Measurements from ENCODE around the gene PTPRK.

Gene PTPRK

GRCh38 chr6:128520436-128521281 lies at the start of gene PTPRK:
Gene PTPRK, minus strand, starts transcription at chr6:128520599. Its CDS starts 241 bp downstream, at chr6:128520358.
- no peak for DNase-seq (ENCODE audit: low spot score)

- DNase-seq (ENCODE audit: low spot score) = no peak
Measured at GRCh38 chr6:128567029-128567428, 46.6 kb upstream of the PTPRK start.

GRCh38 chr6:128560966-128561365 lies 40.6 kb upstream of the PTPRK start:
- DNase-seq (ENCODE audit: low spot score) = no peak

GRCh38 chr6:128558924-128559323 lies 38.5 kb upstream of the PTPRK start:
- DNase-seq (ENCODE audit: low spot score) = no peak

GRCh38 chr6:128558021-128558420 lies 37.6 kb upstream of the PTPRK start:
- DNase-seq (ENCODE audit: low spot score) = no peak

- no peak for DNase-seq (ENCODE audit: low spot score)
Measured at GRCh38 chr6:128557081-128557480, 36.7 kb upstream of the PTPRK start.

- no peak for DNase-seq (ENCODE audit: low spot score)
Measured at GRCh38 chr6:128554302-128554701, 33.9 kb upstream of the PTPRK start.

GRCh38 chr6:128541261-128541660 lies 20.9 kb upstream of the PTPRK start:
- DNase-seq (ENCODE audit: low spot score) = no peak

- no peak for DNase-seq (ENCODE audit: low spot score)
Measured at GRCh38 chr6:128538763-128539162, 18.4 kb upstream of the PTPRK start.

- no peak for DNase-seq (ENCODE audit: low spot score)
Measured at GRCh38 chr6:128532827-128533226, 12.4 kb upstream of the PTPRK start.

GRCh38 chr6:128532136-128532535 lies 11.7 kb upstream of the PTPRK start:
- DNase-seq (ENCODE audit: low spot score) = no peak

GRCh38 chr6:128531696-128532095 lies 11.3 kb upstream of the PTPRK start:
- no peak for DNase-seq (ENCODE audit: low spot score)

- no peak for DNase-seq (ENCODE audit: low spot score)
Measured at GRCh38 chr6:128528241-128528640, 7.8 kb upstream of the PTPRK start.

- no peak for DNase-seq (ENCODE audit: low spot score)
Measured at GRCh38 chr6:128527375-128527774, 7.0 kb upstream of the PTPRK start.

- DNase-seq (ENCODE audit: low spot score) = no peak
Measured at GRCh38 chr6:128526152-128526914, 5.9 kb upstream of the PTPRK start.

- DNase-seq (ENCODE audit: low spot score) = no peak
Measured at GRCh38 chr6:128525406-128525805, 5.0 kb upstream of the PTPRK start.

GRCh38 chr6:128521282-128521632 lies 858 bp upstream of the PTPRK start:
- DNase-seq (ENCODE audit: low spot score) = no peak

GRCh38 chr6:128519931-128520435 lies 416 bp downstream of the PTPRK start:
- DNase-seq (ENCODE audit: low spot score) = no peak

- no peak for DNase-seq (ENCODE audit: low spot score)
Measured at GRCh38 chr6:128519132-128519930, 1.1 kb downstream of the PTPRK start.

- no peak for DNase-seq (ENCODE audit: low spot score)
Measured at GRCh38 chr6:128518434-128519131, 1.8 kb downstream of the PTPRK start.

- no peak for DNase-seq (ENCODE audit: low spot score)
Measured at GRCh38 chr6:128517124-128517523, 3.3 kb downstream of the PTPRK start.

- no peak for DNase-seq (ENCODE audit: low spot score)
Measured at GRCh38 chr6:128516514-128516898, 3.9 kb downstream of the PTPRK start.
